K562 (cell line): ENCODE data around the gene HAUS7.

Source experiments
- CBX3 ChIP-seq, 2 experiments: IDR thresholded peaks; 1 replicate in 1 of 2; 2 replicates in 1 of 2; pipeline ENCODE4 v1.6.1; 2012; ENCODE audit warnings: inconsistent platforms in 2 of 2, low read length in 2 of 2, borderline replicate concordance in 1 of 2, control low read depth in 1 of 2
- CEBPG ChIP-seq, 3 experiments: fragments of 200-800 bp in 1 of 3; sonication (Bioruptor generic) in 1 of 3; sonication (generic) in 1 of 3; formaldehyde crosslinking in 1 of 3; IDR thresholded peaks in 2 of 3; conservative IDR thresholded peaks in 1 of 3; 2 replicates each; pipeline versions ENCODE4 v1.6.1 to v1.8.0; 2016 to 2022; ENCODE audit warnings: missing compliant biosample characterization in 2 of 3, missing genetic modification characterization in 2 of 3, mild to moderate bottlenecking in 1 of 3, missing genetic modification reagents in 1 of 3
- CHAMP1 ChIP-seq: fragments of 450-650 bp; IDR thresholded peaks from 2 replicates; pipeline ENCODE4 v1.6.1; 2016; ENCODE audit warnings: mild to moderate bottlenecking
- CREB1 ChIP-seq, 2 experiments: sonication (generic) in 1 of 2; formaldehyde crosslinking in 1 of 2; IDR thresholded peaks; 2 replicates each; pipeline versions ENCODE4 v1.6.1 to v1.8.0; 2012 to 2022; ENCODE audit warnings: inconsistent platforms in 1 of 2, mild to moderate bottlenecking in 1 of 2, missing genetic modification reagents in 1 of 2, moderate library complexity in 1 of 2
- E2F6 ChIP-seq, 2 experiments: IDR thresholded peaks; 2 replicates each; pipeline ENCODE4 v1.6.1; 2011; ENCODE audit warnings: borderline replicate concordance in 1 of 2, control low read depth in 1 of 2, low read depth in 1 of 2, low read length in 1 of 2, mild to moderate bottlenecking in 1 of 2, mixed read lengths in 1 of 2, moderate library complexity in 1 of 2; ENCODE audit not compliant: insufficient read depth in 1 of 2, insufficient read length in 1 of 2, poor library complexity in 1 of 2, severe bottlenecking in 1 of 2; ENCODE audit errors: extremely low read depth in 1 of 2
- MXI1 ChIP-seq: IDR thresholded peaks from 2 replicates; pipeline ENCODE4 v1.6.1; 2011; ENCODE audit warnings: low read depth, mild to moderate bottlenecking, improper control_type of control experiment, low read length
- NKRF ChIP-seq: fragments of 450-650 bp; IDR thresholded peaks from 2 replicates; pipeline ENCODE4 v1.6.1; 2016; ENCODE audit warnings: borderline replicate concordance
- NR2F6 ChIP-seq: fragments of 450-650 bp; formaldehyde crosslinking; IDR thresholded peaks from 2 replicates; pipeline ENCODE4 v1.4.0; 2020; ENCODE audit warnings: mild to moderate bottlenecking
- ZNF174 ChIP-seq: fragments of 250-450 bp; sonication (Bioruptor Pico); IDR thresholded peaks from 2 replicates; pipeline ENCODE4 v1.4.0; 2020; ENCODE audit warnings: mild to moderate bottlenecking

GRCh38 chrX:153430796-153431195, 39.6 kb downstream of the HAUS7 start:
- TF ChIP-seq CBX3 (IDR thresholded peaks at IDR 0.05; ENCODE audit: borderline replicate concordance in 1 of 2, low read length in 2 of 2) (no peak), CEBPG (CRISPR knock-in tag; IDR thresholded peaks at IDR 0.05) (no peak), CEBPG (tag; conservative IDR thresholded peaks at IDR 0.05 in 1 of 2, IDR thresholded peaks at IDR 0.05 in 1 of 2) (no peak), CREB1 (IDR thresholded peaks at IDR 0.05) (no peak), CREB1 (CRISPR knock-in tag; IDR thresholded peaks at IDR 0.05) (no peak), MXI1 (no peak), CHAMP1 (no peak), NR2F6 (CRISPR knock-in tag) (no peak), E2F6 (IDR thresholded peaks at IDR 0.05; ENCODE audit: borderline replicate concordance in 1 of 2, extremely low read depth in 1 of 2, insufficient read depth in 1 of 2, insufficient read length in 1 of 2, low read depth in 1 of 2, low read length in 1 of 2, poor library complexity in 1 of 2, severe bottlenecking in 1 of 2) (no peak), ZNF174 (CRISPR knock-in tag) (no peak), NKRF (no peak)
